GM21619 (cell line): ENCODE data around the gene VSTM2B.
A peak's percentile ranks its signal among the peaks of the same experiment; 100 is the strongest.

Source experiments
- ATAC-seq: cut with Tn5 transposase; IDR thresholded peaks from one replicate; pipeline ENCODE4 v1.9.1; 2021; ENCODE audit not compliant: unreplicated experiment

The VSTM2B gene

GRCh38 chr19:29587059-29587458, 61.3 kb downstream of the VSTM2B start:
- no peak for ATAC-seq

- peak; percentile 95 for ATAC-seq
Measured at GRCh38 chr19:29587518-29587986, 61.8 kb downstream of the VSTM2B start.

GRCh38 chr19:29588095-29588494, 62.3 kb downstream of the VSTM2B start:
- no peak for ATAC-seq

GRCh38 chr19:29590278-29590677, 64.5 kb downstream of the VSTM2B start:
- ATAC-seq, result no peak

GRCh38 chr19:29591670-29592069, 65.9 kb downstream of the VSTM2B start:
- ATAC-seq, result no peak

GRCh38 chr19:29593869-29594268, 68.1 kb downstream of the VSTM2B start:
- no peak for ATAC-seq

GRCh38 chr19:29596080-29596727, 70.4 kb downstream of the VSTM2B start:
- no peak for ATAC-seq

- no peak for ATAC-seq
Measured at GRCh38 chr19:29596885-29597525, 71.2 kb downstream of the VSTM2B start.

GRCh38 chr19:29598036-29598435, 72.2 kb downstream of the VSTM2B start:
- no peak for ATAC-seq

GRCh38 chr19:29598496-29598895, 72.7 kb downstream of the VSTM2B start:
- no peak for ATAC-seq

GRCh38 chr19:29603308-29603707, 77.5 kb downstream of the VSTM2B start:
- no peak for ATAC-seq

- ATAC-seq, result peak; percentile 67
Measured at GRCh38 chr19:29605653-29606419, 80.0 kb downstream of the VSTM2B start, which contains the start of gene POP4. TSS of gene POP4 (plus strand) at chr19:29606283. CDS start at chr19:29606319, 36 bp downstream.

GRCh38 chr19:29606420-29606747, 80.6 kb downstream of the VSTM2B start:
- peak; percentile 11 for ATAC-seq

GRCh38 chr19:29609636-29610035, 83.8 kb downstream of the VSTM2B start:
- ATAC-seq, result no peak

- no peak for ATAC-seq
Measured at GRCh38 chr19:29610213-29610573, 84.4 kb downstream of the VSTM2B start.

- ATAC-seq, result peak; percentile 52
Measured at GRCh38 chr19:29610574-29611271, 84.9 kb downstream of the VSTM2B start.

- no peak for ATAC-seq
Measured at GRCh38 chr19:29612121-29612520, 86.3 kb downstream of the VSTM2B start.

GRCh38 chr19:29612801-29613595, 87.2 kb downstream of the VSTM2B start:
- ATAC-seq, result no peak

- ATAC-seq, result no peak
Measured at GRCh38 chr19:29614046-29614445, 88.3 kb downstream of the VSTM2B start.
